Amygdala (tissue), 56 donors: Measurements from ENCODE around the gene SLC15A4.
"Not testable (repeated sequence)": the region's sequence is repeated elsewhere in the genome, so short reads cannot be mapped to it uniquely, and the experiment has no call there.

ENCODE experiments used
- DNase-seq, 56 donors: peaks; one replicate each; lab custom pipeline; 2025; lab: John Stamatoyannopoulos, UW

Gene SLC15A4

GRCh38 chr12:128815779-128816642 lies 7.7 kb downstream of the SLC15A4 start:
- DNase-seq = no peak

DNA sequence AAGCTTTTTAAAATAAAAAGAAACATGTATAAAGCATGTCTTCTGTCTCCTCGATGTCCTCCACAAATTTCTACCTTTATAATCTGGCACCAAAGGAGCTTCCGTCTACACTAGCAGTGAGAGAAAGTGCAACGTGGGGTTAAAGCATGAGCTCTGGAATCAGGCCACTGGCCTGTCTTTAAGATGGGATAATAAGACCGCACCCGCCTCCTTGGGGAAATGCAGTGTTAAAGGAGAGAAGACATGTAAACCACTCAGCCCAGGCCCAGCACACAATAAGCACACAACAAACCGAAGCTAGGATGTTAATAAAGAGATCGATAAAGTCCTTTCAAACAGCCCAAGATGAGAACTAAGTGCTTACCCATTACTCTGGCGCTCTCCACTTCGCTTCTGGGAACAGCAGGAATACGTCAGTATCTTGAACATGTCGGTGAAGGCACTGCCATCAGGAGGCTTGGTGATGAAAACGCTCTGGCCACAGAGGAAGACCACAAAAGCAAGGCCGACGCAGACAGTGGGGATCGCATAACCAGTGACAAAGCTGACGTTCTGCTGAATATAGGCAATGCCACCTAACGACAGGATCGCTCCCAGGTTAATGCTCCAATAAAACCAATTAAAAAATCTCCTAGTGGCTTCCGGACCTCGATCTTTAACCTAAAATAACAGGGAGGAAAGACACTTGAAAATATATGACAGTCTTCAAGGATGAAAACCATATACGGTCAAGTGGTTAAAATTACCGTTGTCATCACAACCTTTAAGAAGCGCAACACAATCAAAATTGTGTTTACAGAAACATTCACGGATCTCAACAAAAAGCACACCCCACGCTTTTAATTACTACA lies 9.1 kb downstream of the SLC15A4 start:
- DNase-seq = no peak

DNA sequence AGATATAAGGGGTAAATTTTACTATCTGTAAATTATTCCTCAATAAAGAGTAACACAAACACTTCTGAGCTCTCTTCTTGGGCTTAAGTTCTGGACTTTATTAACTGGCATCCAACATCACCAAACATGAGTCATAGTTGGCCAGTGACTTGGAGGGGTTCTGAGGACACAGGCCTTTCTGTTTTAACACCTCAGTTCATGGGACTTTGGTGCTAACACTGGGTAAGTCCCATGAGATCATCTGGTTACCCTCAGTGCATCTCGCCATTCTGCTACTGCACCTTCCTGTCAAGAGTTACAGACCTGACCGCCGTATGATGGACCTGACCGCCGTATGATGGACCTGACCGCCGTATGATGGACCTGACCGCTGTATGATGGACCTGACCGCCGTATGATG lies 9.9 kb downstream of the SLC15A4 start:
- DNase-seq = no peak

DNA sequence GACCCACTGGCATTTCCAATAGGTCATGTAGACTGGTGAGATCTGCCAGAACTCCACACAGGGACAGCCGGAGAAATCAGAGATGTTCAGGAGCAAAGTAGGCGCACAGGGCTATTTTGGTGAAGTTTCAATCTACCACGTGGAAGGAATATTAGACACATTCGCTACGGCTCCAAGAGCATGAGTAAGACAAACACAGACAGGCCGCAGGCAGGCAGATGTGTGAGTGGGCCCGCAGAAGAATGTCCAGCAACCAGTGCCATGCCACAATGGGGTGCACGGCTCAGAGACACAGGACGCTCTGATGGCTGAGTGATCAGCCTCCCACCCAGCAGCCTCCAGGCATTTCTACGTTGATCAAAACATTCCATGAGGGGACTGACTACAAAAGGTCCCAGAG lies 10.4 kb downstream of the SLC15A4 start:
- DNase-seq = no peak

- no peak for DNase-seq
These were observed 12.0 kb downstream of the SLC15A4 start for GRCh38 chr12:128811806-128812205.

DNA sequence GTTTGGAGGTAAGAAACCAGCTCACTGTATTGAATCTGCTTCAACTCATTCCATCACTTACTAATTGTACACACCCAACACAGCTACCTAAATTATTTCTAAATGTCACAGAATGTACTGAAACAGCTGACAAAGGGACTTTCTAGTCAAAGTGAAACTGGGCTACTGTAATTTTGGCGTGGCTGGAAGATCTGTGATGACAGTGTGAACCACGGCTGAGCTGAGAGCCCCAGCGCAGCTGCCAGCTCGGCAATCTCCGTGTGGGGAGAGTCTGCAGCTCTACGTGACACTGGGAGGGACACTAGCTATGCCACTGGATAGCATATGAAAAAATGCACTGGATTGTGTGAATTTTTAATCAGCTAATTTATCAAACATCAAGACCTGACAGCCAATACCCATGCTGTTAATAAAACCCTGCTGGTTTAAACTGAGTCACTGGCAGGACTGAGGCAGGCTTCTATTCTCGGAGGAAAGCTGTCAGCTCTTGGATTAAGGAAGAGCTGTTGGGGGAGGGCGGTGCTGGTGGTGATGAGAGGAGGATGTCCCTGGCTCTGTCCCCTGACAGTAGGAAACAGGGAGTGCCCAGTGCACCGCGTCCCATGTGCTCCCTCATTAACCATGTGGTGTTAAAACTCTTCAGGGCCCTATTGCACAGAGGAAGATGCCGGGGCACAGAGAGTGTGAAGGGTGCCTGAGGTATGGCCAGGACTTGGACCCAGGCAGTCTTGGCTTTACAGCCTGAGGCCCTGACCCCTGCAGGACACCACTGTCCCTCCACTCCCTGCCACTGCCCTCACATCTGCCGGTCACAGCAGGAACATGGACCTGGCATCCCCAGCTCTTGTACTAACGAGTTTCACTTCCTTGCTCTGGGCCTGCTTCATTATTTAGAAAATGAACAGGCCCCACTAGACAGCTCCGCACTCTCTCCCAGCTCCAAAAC lies 13.3 kb downstream of the SLC15A4 start:
- peak in 30 of 56 donors; percentile 14 to 74 (median 48) for DNase-seq

- no peak for DNase-seq
These were observed 15.1 kb downstream of the SLC15A4 start for GRCh38 chr12:128808651-128809050.

- peak in 22 of 56 donors; percentile 13 to 65 (median 32) for DNase-seq
These were observed 16.5 kb downstream of the SLC15A4 start for GRCh38 chr12:128807161-128807724.

GRCh38 chr12:128806573-128806972 lies 17.2 kb downstream of the SLC15A4 start:
- DNase-seq = no peak

DNA sequence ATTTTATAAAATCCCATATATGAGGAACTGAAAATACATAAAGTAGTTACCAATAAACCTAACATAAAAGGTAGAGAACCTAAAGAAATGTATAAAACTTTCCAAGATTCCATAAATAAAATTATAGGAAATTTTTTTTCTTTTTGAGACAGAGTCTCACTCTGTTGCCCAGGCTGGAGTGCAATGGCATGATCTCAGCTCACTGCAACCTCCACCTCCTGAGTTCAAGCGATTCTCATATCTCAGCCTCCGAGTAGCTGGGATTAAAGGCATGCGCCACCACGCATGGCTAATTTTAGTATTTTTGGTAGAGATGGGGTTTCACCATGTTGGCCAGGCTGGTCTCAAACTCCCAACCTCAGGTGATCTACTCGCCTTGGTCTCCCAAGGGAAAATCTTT lies 18.4 kb downstream of the SLC15A4 start:
- DNase-seq = not testable (repeated sequence)

GRCh38 chr12:128804762-128805161 lies 19.0 kb downstream of the SLC15A4 start:
- no peak for DNase-seq

- no peak for DNase-seq
These were observed 20.0 kb downstream of the SLC15A4 start for GRCh38 chr12:128803788-128804187.

DNA sequence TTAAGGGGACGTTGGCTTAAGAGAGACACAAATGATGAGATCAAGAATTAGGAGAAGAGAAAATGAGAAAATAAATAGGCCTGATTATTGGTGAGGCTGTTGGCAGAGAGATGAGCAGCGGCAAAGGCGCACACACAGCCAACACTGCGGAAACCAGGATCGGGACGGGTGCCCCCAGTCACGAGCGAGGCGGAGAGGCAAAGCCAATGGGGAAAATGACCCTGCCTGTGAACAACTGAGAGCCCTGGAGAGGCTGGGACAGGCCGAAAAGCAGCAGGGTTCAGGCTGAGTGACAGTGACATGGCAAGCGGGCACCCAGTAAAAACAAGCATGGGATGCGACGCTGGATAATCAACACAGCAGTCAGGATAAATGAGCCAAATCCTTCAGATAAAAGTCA lies 21.0 kb downstream of the SLC15A4 start:
- DNase-seq = no peak

- no peak for DNase-seq
These were observed 21.8 kb downstream of the SLC15A4 start for GRCh38 chr12:128801879-128802391.

- no peak for DNase-seq
These were observed 23.2 kb downstream of the SLC15A4 start for GRCh38 chr12:128800606-128801005.

- DNase-seq = no peak
These were observed 25.0 kb downstream of the SLC15A4 start for GRCh38 chr12:128798571-128799341.

GRCh38 chr12:128797119-128798118 lies 26.3 kb downstream of the SLC15A4 start:
- no peak for DNase-seq
